Cerebellar cortex (tissue), 1 donor: ENCODE measurements around the gene TTC28.

Experiments
- DNase-seq: peaks from one replicate; pipeline ENCODE4 v3.0.0-alpha.2; 2015; ENCODE audit warnings: low spot score

Gene TTC28

GRCh38 chr22:28019881-28020861, 659.5 kb downstream of the TTC28 start:
- DNase-seq, result peak; percentile 57

GRCh38 chr22:28019360-28019759, 660.3 kb downstream of the TTC28 start:
- DNase-seq, result no peak

- no peak for DNase-seq
These were observed 661.1 kb downstream of the TTC28 start for GRCh38 chr22:28018461-28018927.

- no peak for DNase-seq
These were observed 661.8 kb downstream of the TTC28 start for GRCh38 chr22:28017859-28018258.

GRCh38 chr22:28017558-28017820, 662.2 kb downstream of the TTC28 start:
- no peak for DNase-seq

- no peak for DNase-seq
These were observed 662.7 kb downstream of the TTC28 start for GRCh38 chr22:28016781-28017557.

- peak; percentile 62 for DNase-seq
These were observed 663.7 kb downstream of the TTC28 start for GRCh38 chr22:28015676-28016601.

- no peak for DNase-seq
These were observed 664.6 kb downstream of the TTC28 start for GRCh38 chr22:28015046-28015425.

GRCh38 chr22:28014211-28015045, 665.2 kb downstream of the TTC28 start:
- DNase-seq, result no peak

- DNase-seq, result no peak
These were observed 666.0 kb downstream of the TTC28 start for GRCh38 chr22:28013611-28014010.

GRCh38 chr22:28012832-28013460, 666.7 kb downstream of the TTC28 start:
- DNase-seq, result no peak

- DNase-seq, result peak; percentile 79
These were observed 670.3 kb downstream of the TTC28 start for GRCh38 chr22:28009272-28009827.

GRCh38 chr22:28008649-28009048, 671.0 kb downstream of the TTC28 start:
- DNase-seq, result no peak

GRCh38 chr22:28008056-28008455, 671.6 kb downstream of the TTC28 start:
- no peak for DNase-seq

GRCh38 chr22:28006271-28006670, 673.4 kb downstream of the TTC28 start:
- DNase-seq, result no peak

GRCh38 chr22:28005513-28005912, 674.1 kb downstream of the TTC28 start:
- no peak for DNase-seq

- no peak for DNase-seq
These were observed 675.6 kb downstream of the TTC28 start for GRCh38 chr22:28004021-28004420.

- DNase-seq, result no peak
These were observed 676.6 kb downstream of the TTC28 start for GRCh38 chr22:28002863-28003565.

- DNase-seq, result peak; percentile 37
These were observed 677.4 kb downstream of the TTC28 start for GRCh38 chr22:28002181-28002700.
